ENCODE data around the gene PORCN. TPM values are rescaled to one million over a fixed set of nuclear protein-coding genes. Genes with fewer than 3 reads are reported as not detected.
"Not testable (repeated sequence)": the region's sequence is repeated elsewhere in the genome, so short reads cannot be mapped to it uniquely, and the experiment has no call there.

The PORCN gene
- polyA plus RNA-seq, 12 donors: 2.5 to 12.9 (median 4.0) TPM; not detected in 1

- peak; percentile 39 for DNase-seq
Observed at GRCh38 chrX:48540028-48540375, 31.2 kb downstream of the PORCN start.

GRCh38 chrX:48540480-48540879 lies 31.7 kb downstream of the PORCN start:
- no peak for DNase-seq

GRCh38 chrX:48541140-48541814 lies 32.5 kb downstream of the PORCN start:
- no peak for DNase-seq

DNA sequence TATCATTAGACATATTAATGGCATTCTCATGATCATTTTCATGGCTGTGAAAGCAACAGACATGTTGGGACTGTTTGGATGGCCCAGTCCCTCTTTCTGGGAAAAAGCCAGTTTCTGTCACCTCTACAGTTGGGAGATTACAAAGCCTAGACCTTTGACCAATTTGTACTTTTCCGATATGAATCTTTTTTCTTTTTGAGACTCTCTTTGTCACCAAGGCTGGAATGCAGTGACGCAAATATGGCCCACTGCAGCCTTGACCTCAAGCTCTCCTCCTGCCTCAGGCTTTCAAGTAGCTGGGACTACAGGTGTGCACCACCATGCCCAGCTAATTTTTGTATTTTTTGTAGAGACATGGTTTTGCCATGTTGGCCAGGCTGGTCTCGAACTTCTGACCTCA lies 40.1 kb downstream of the PORCN start:
- DNase-seq: no peak

DNA sequence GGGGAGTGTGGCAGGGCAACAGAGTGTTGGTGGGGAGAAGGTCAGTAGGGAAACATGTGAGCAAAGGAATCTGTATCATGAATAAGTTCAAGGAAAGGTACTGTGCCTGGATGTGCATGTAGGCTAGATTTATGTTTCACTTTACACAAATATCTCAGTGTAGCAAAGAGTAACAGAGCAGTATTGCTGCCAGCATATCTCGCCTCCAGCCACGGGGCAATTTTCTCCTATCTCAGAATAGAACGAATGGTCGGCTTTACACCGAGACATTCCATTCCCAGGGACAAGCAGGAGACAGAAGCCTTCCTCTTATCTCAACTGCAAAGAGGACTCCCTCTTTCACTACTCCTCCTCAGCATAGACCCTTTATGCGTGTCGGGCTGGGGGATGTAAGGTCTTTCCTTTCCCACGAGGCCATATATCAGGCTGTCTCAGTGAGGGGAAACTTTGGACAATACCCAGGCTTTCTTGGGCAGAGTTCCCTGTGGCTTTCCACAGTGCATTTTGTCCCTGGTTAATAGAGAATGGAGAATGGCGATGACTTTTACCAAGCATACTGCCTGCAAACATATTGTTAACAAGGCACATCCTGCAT lies 47.0 kb downstream of the PORCN start:
- DNase-seq: not testable (repeated sequence)

DNA sequence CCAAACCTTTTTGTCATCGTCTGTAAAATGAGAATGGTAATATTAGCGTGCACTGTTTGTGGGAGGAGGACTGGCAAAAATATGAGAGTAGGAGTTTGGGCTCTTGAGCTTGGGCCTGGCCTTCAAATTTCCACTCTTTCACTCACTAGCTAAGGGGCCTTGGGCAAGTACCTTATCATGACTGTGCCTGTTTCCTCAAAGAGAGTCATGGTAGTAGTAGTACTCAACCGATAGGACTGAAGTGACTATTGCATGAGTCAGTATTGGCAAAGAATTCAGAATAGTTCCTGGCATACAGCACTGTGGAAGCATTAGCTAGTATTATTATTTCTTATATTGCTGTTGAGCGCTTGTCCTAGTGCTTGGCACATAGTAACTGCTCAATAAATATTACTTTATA lies 49.5 kb downstream of the PORCN start:
- DNase-seq: no peak

- no peak for DNase-seq
Observed at GRCh38 chrX:48559636-48560035, 50.8 kb downstream of the PORCN start.

GRCh38 chrX:48560056-48560455 lies 51.3 kb downstream of the PORCN start:
- DNase-seq: no peak

DNA sequence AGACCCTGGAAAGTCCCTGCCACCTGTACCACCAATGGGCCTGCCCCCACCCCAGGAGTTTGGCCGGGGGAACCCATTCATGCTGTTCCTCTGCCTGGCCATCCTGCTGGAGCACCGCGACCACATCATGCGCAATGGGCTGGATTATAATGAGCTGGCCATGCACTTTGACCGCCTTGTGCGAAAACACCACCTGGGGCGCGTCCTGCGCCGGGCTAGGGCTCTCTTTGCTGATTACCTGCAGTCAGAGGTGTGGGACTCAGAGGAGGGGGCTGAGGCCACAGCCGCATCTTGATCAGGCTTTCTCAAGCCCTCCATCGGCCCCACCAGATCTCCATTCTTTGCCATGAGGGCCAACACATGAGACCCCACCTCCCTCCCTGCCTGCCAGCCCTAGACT lies 51.9 kb downstream of the PORCN start:
- no peak for DNase-seq

- no peak for DNase-seq
Observed at GRCh38 chrX:48569958-48570357, 61.2 kb downstream of the PORCN start.

Other genes starting within 250 kb of the PORCN start
- not detected for gene SSX3, start 152.3 kb upstream of the PORCN start, polyA plus RNA-seq (ENCODE audit: insufficient read length in 12 of 12)
- not detected for gene SSX4, start 125.5 kb upstream of the PORCN start, polyA plus RNA-seq (ENCODE audit: insufficient read length in 12 of 12)
- gene SSX4B, start 97.0 kb upstream of the PORCN start, polyA plus RNA-seq (ENCODE audit: insufficient read length in 12 of 12): not detected
- 10 to 100 TPM in 2 of 12 donors, 1 to 10 TPM in 9, not detected in 1; 3.6 to 30.2 (median 7.7) TPM for gene SLC38A5, start 38.7 kb upstream of the PORCN start, polyA plus RNA-seq (ENCODE audit: insufficient read length in 12 of 12)
- gene FTSJ1, start 32.8 kb upstream of the PORCN start, polyA plus RNA-seq (ENCODE audit: insufficient read length in 12 of 12): 10 to 100 TPM in 11 of 12 donors, not detected in 1; 19.4 to 37.3 (median 25.8) TPM
- 10 to 100 TPM in 11 of 12 donors, not detected in 1; 13.1 to 34.0 (median 17.4) TPM for gene EBP, start 12.8 kb downstream of the PORCN start, polyA plus RNA-seq (ENCODE audit: insufficient read length in 12 of 12)
- gene TBC1D25, start 30.7 kb downstream of the PORCN start, polyA plus RNA-seq (ENCODE audit: insufficient read length in 12 of 12): 10 to 100 TPM in 1 of 12 donors, 1 to 10 TPM in 10, not detected in 1; 5.8 to 11.3 (median 8.0) TPM
- 100 to 1,000 TPM; 275 to 787 (median 338) TPM for gene RBM3, start 65.5 kb downstream of the PORCN start, polyA plus RNA-seq (ENCODE audit: insufficient read length in 12 of 12)
- gene WDR13, start 88.5 kb downstream of the PORCN start, polyA plus RNA-seq (ENCODE audit: insufficient read length in 12 of 12): 100 to 1,000 TPM in 2 of 12 donors, 10 to 100 TPM in 9, not detected in 1; 77.4 to 117 (median 87.8) TPM
- 10 to 100 TPM in 2 of 12 donors, 1 to 10 TPM in 9, not detected in 1; 2.5 to 21.9 (median 3.3) TPM for gene WAS, start 174.8 kb downstream of the PORCN start, polyA plus RNA-seq (ENCODE audit: insufficient read length in 12 of 12)
- 10 to 100 TPM in 1 of 12 donors, 1 to 10 TPM in 10, not detected in 1; 3.0 to 21.7 (median 3.9) TPM for gene SUV39H1, start 187.7 kb downstream of the PORCN start, polyA plus RNA-seq (ENCODE audit: insufficient read length in 12 of 12)

All from muscle of arm (tissue), 12 donors.